PC-9 (cell line): ENCODE data around the gene UXT. TPM values are rescaled to one million over a fixed set of nuclear protein-coding genes. Genes with fewer than 3 reads are reported as not detected.
A peak's percentile ranks its signal among the peaks of the same experiment; 100 is the strongest.

ENCODE experiments used
- BruUV-seq: library from RNA; stranded (reverse); fragments of 400-500 nt; replicated peaks from 2 replicates; lab custom pipeline; 2021; lab: Mats Ljungman, UMichigan
- CTCF ChIA-PET: fragments of 300-600 bp; sonication (Branson Sonifier 250); formaldehyde crosslinking; loops from one replicate; lab custom pipeline; 2022; ENCODE audit warnings: antibody characterized with exemption; lab: Charles Lee
- POLR2A ChIA-PET: fragments of 300-600 bp; sonication (Branson Sonifier 250); formaldehyde crosslinking; loops from one replicate; lab custom pipeline; 2022; ENCODE audit warnings: antibody characterized with exemption; ENCODE audit not compliant: unreplicated experiment; lab: Charles Lee
- DNase-seq, 2 experiments: peaks; one replicate each; pipeline versions ENCODE4 v3.0.0 to v3.0.0-alpha.2; 2015 to 2022; ENCODE audit warnings: mixed read lengths in 1 of 2
- H2AFZ ChIP-seq: fragments of 200-600 bp; sonication (generic); 2 replicates; pipeline ENCODE4 v1.8.1; 2017; ENCODE audit warnings: antibody characterized with exemption
- H3F3A ChIP-seq: fragments of 200-600 bp; sonication (generic); 2 replicates; pipeline ENCODE4 v1.8.1; 2017; ENCODE audit warnings: antibody characterized with exemption, mild to moderate bottlenecking, low read depth; ENCODE audit not compliant: insufficient read depth
- H3K27ac ChIP-seq: fragments of 200-600 bp; sonication (generic); 2 replicates; pipeline ENCODE4 v1.6.1; 2016; ENCODE audit warnings: mixed run types
- H3K27me3 ChIP-seq: fragments of 200-600 bp; sonication (generic); 2 replicates; pipeline ENCODE4 v1.6.1; 2016; ENCODE audit warnings: low read depth, mixed run types; ENCODE audit not compliant: insufficient read depth
- H3K36me3 ChIP-seq: fragments of 200-600 bp; sonication (generic); 2 replicates; pipeline ENCODE4 v1.6.1; 2016; ENCODE audit warnings: low read depth, mixed run types
- H3K4me1 ChIP-seq: fragments of 200-600 bp; sonication (generic); replicated peaks from 2 replicates; pipeline ENCODE4 v1.6.1; 2016; ENCODE audit warnings: mixed run types; ENCODE audit not compliant: insufficient read depth
- H3K4me2 ChIP-seq: fragments of 200-600 bp; sonication (generic); 2 replicates; pipeline ENCODE4 v1.6.1; 2017; ENCODE audit warnings: mixed run types
- H3K4me3 ChIP-seq: fragments of 200-600 bp; sonication (generic); 2 replicates; pipeline ENCODE4 v1.6.1; 2016; ENCODE audit warnings: mixed run types
- H3K79me2 ChIP-seq: fragments of 200-600 bp; sonication (generic); 2 replicates; pipeline ENCODE4 v1.6.1; 2017; ENCODE audit warnings: low read depth, mixed run types
- H3K9me2 ChIP-seq: fragments of 200-600 bp; sonication (generic); 2 replicates; pipeline ENCODE4 v1.8.1; 2017; ENCODE audit warnings: mild to moderate bottlenecking; ENCODE audit not compliant: insufficient read depth
- H3K9me3 ChIP-seq: fragments of 200-600 bp; sonication (generic); 2 replicates; pipeline ENCODE4 v1.8.1; 2016; ENCODE audit warnings: low read depth; ENCODE audit not compliant: insufficient read depth
- H4K20me1 ChIP-seq: fragments of 200-600 bp; sonication (generic); 2 replicates; pipeline ENCODE4 v1.8.1; 2017; ENCODE audit not compliant: insufficient read depth
- EZH2 ChIP-seq: fragments of 200-600 bp; sonication (generic); IDR thresholded peaks from 2 replicates; pipeline ENCODE4 v1.8.0; 2017; ENCODE audit warnings: antibody characterized with exemption, low read depth
- intact Hi-C: fragments of 100-400 bp; cut with micrococcal nuclease; formaldehyde crosslinking; loops from one replicate; pipeline ENCODE4 v1.10.0; 2022; ENCODE audit not compliant: unreplicated experiment
- total RNA-seq: library from RNA; stranded (reverse); gene quantifications from 2 replicates; pipeline ENCODE4 v1.2.3, GENCODE V29; 2021
- TF ChIP-seq, protein P1 (sequence below): fragments of 200-600 bp; sonication (generic); conservative IDR thresholded peaks from 2 replicates; pipeline ENCODE4 v1.6.1; 2017; ENCODE audit warnings: mixed run types, antibody characterized with exemption, mild to moderate bottlenecking, moderate library complexity

Gene UXT
- total RNA-seq, 1 experiment from 2014 or later = 53.8 TPM

DNA sequence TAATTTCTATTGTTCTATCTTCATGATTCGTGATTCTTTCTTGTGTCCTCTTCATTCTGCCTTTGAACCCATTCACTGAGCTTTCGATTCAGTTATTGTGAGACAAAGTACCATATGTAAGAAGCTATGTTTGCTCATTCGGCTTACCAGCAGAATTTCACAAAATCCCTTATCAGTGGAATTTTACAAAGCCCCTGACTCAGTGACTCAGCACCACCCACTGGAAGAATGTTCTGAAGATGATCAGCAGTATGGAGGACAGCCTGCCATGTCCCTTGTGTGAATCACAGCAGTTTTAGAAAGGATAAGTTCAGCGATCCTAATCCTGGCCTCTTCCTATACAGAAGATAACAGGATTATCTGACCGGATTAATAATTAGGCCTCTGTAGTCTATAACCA, 5.8 kb upstream of the UXT start:
- DNase-seq = no peak
- ChIA-PET CTCF (no interaction called here), POLR2A (no interaction called here)
- no peaks in the 10 kb centered on the region for H4K20me1 ChIP-seq
- no peaks in the 10 kb centered on the region for H3K4me1 ChIP-seq
- no peak overlapping the region for H3K4me3 ChIP-seq
- H3K9me3 ChIP-seq = no peaks in the 10 kb centered on the region
- intact Hi-C loops = loop anchor here (10.0 kb wide), 1 partner anchor 360 kb away; no protein-coding TSS in a partner anchor
- no peak overlapping the region for H3K27ac ChIP-seq
- no peaks in the 10 kb centered on the region for H3K36me3 ChIP-seq
- H3K4me2 ChIP-seq = no peak overlapping the region
- no TSS peak for BruUV-seq
- no peaks in the 10 kb centered on the region for H3K79me2 ChIP-seq
- no peak for TF ChIP-seq EZH2
- TF ChIP-seq, protein P1, sequence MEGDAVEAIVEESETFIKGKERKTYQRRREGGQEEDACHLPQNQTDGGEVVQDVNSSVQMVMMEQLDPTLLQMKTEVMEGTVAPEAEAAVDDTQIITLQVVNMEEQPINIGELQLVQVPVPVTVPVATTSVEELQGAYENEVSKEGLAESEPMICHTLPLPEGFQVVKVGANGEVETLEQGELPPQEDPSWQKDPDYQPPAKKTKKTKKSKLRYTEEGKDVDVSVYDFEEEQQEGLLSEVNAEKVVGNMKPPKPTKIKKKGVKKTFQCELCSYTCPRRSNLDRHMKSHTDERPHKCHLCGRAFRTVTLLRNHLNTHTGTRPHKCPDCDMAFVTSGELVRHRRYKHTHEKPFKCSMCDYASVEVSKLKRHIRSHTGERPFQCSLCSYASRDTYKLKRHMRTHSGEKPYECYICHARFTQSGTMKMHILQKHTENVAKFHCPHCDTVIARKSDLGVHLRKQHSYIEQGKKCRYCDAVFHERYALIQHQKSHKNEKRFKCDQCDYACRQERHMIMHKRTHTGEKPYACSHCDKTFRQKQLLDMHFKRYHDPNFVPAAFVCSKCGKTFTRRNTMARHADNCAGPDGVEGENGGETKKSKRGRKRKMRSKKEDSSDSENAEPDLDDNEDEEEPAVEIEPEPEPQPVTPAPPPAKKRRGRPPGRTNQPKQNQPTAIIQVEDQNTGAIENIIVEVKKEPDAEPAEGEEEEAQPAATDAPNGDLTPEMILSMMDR = no peak
- no peak overlapping the region for H2AFZ ChIP-seq
- H3K9me2 ChIP-seq = no peaks in the 10 kb centered on the region
- no peaks in the 10 kb centered on the region for H3F3A ChIP-seq
- no peaks in the 10 kb centered on the region for H3K27me3 ChIP-seq

DNA sequence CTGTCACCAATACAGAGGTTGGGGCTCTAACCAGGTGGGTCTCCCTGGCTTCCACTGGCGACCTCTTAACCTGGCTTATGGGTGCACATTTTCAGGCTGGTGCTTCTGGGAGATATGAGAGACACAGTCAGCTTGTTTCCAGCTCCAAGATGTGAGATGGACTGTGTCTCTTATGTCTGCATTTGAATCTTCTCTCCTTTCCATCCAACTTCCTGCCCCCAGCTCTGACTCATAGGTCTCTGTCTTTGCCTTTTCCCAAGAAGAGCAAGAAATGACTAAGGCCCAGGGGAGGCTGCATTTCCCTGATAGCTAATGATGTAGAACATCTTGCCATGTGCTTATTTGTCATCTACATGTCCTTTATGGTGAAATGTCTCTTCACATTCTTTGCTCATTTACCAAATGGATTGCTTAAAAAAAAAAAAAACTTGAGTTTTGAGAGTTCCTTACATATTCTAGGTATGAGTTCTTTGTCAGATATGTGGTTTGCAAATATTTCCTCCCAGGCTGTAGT, 3.2 kb upstream of the UXT start:
- H2AFZ ChIP-seq = no peak overlapping the region
- ChIA-PET POLR2A (no interaction called here), CTCF (no interaction called here)
- peaks cover 7% of the 10 kb centered on the region; the same call in 1 of the 2 replicates for H3K79me2 ChIP-seq
- no peaks in the 10 kb centered on the region for H3K4me1 ChIP-seq
- no peaks in the 10 kb centered on the region for H3K27me3 ChIP-seq
- H3K27ac ChIP-seq = no peak overlapping the region
- no peak overlapping the region for H3K4me2 ChIP-seq
- no peaks in the 10 kb centered on the region for H3F3A ChIP-seq
- H4K20me1 ChIP-seq = no peaks in the 10 kb centered on the region
- no TSS peak for BruUV-seq
- no peaks in the 10 kb centered on the region for H3K9me3 ChIP-seq
- no peaks in the 10 kb centered on the region for H3K36me3 ChIP-seq
- no peak overlapping the region for H3K4me3 ChIP-seq
- DNase-seq = peak in 1 of 2 experiments; percentile 35
- intact Hi-C loops = loop anchor here (10.0 kb wide), 1 partner anchor 363 kb away; no protein-coding TSS in a partner anchor
- no peak for TF ChIP-seq EZH2
- TF ChIP-seq, protein P1 = no peak
- H3K9me2 ChIP-seq = no peaks in the 10 kb centered on the region

DNA sequence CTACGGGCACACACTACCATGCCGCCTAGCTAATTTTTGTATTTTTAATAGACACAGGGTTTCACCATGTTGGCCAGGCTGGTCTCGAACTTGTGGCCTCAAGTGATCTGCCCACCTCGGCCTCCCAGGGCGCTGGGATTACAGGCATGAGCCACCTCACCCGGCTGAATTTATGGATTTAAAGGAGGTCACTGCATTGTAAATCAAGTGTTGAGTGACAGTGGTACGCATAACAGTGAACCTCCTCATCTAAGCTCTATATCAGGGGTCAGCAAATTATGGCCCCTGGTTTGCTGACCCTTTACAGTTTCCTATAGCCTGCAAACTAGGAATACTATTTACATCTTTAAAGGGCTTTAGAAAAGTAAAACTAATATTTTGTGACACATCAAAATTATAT, 2.6 kb upstream of the UXT start:
- no peaks in the 10 kb centered on the region for H3K9me3 ChIP-seq

More for the DNA sequence above, 2.6 kb upstream of the UXT start:
- Histone ChIP-seq H3F3A (no peaks in the 10 kb centered on the region), H4K20me1 (no peaks in the 10 kb centered on the region), H3K36me3 (no peaks in the 10 kb centered on the region), H3K79me2 (peaks cover 7% of the 10 kb centered on the region; the same call in 1 of the 2 replicates), H3K4me2 (no peak overlapping the region), H2AFZ (no peak overlapping the region), H3K4me3 (no peak overlapping the region), H3K4me1 (no peaks in the 10 kb centered on the region), H3K27ac (no peak overlapping the region), H3K27me3 (no peaks in the 10 kb centered on the region), H3K9me2 (no peaks in the 10 kb centered on the region)
- CTCF ChIA-PET = no interaction called here
- no TSS peak for BruUV-seq
- POLR2A ChIA-PET = no interaction called here
- intact Hi-C loops = loop anchor here (10.0 kb wide), 1 partner anchor 363 kb away; no protein-coding TSS in a partner anchor
- no peak for DNase-seq
- TF ChIP-seq, protein P1 = no peak
- TF ChIP-seq EZH2 = no peak
